HEK293 (cell line): ENCODE results near the gene RDX.

Source experiments
- CTCF ChIA-PET: fragments of 350-600 bp; formaldehyde crosslinking; extraction: SDS; loops from one replicate; lab custom pipeline; 2021; ENCODE audit warnings: antibody characterized with exemption; lab: Yijun Ruan, JAX
- POLR2A ChIA-PET: fragments of 300-600 bp; formaldehyde crosslinking; extraction: SDS; loops from one replicate; lab custom pipeline; 2020; ENCODE audit warnings: antibody characterized with exemption, inconsistent platforms; lab: Yijun Ruan, JAX
- H3K27ac ChIP-seq: fragments of 200-500 bp; sonication (Bioruptor generic); 2 replicates; pipeline ENCODE4 v1.5.1; 2014; ENCODE audit warnings: low read depth, low read length, control low read depth, inconsistent platforms; ENCODE audit errors: extremely low read depth
- H3K36me3 ChIP-seq, 2 experiments: fragments of 200-500 bp in 1 of 2; sonication (Bioruptor generic) in 1 of 2; 1 replicate in 1 of 2; 2 replicates in 1 of 2; pipeline ENCODE4 v1.5.1; 2014 to 2017; ENCODE audit warnings: inconsistent platforms in 2 of 2, low read length in 2 of 2; ENCODE audit not compliant: control insufficient read depth in 2 of 2, insufficient read depth in 1 of 2
- H3K4me1 ChIP-seq: fragments of 200-500 bp; sonication (Bioruptor generic); 2 replicates; pipeline ENCODE4 v1.5.1; 2014; ENCODE audit warnings: mild to moderate bottlenecking, low read length, inconsistent platforms; ENCODE audit not compliant: control insufficient read depth, insufficient read depth
- H3K4me3 ChIP-seq: 2 replicates; pipeline ENCODE4 v1.5.1; 2011; ENCODE audit warnings: low read depth, mild to moderate bottlenecking, control low read depth, low read length, moderate library complexity
- H3K9me3 ChIP-seq: fragments of 200-500 bp; sonication (Bioruptor generic); 2 replicates; pipeline ENCODE4 v1.5.1; 2014; ENCODE audit warnings: low read depth, low read length, inconsistent platforms; ENCODE audit not compliant: control insufficient read depth, insufficient read depth
- FEZF1 ChIP-seq: fragments of 450-650 bp; formaldehyde crosslinking; IDR thresholded peaks from 2 replicates; pipeline ENCODE4 v1.5.1; 2016; ENCODE audit warnings: missing biosample characterization, missing genetic modification characterization
- GLI2 ChIP-seq: fragments of 450-650 bp; formaldehyde crosslinking; IDR thresholded peaks from 2 replicates; pipeline ENCODE4; 2017; ENCODE audit warnings: missing biosample characterization, missing genetic modification characterization, low read depth, borderline replicate concordance
- KLF8 ChIP-seq: fragments of 450-650 bp; formaldehyde crosslinking; IDR thresholded peaks from 2 replicates; pipeline ENCODE4 v1.5.1; 2016; ENCODE audit warnings: missing biosample characterization, missing genetic modification characterization
- MEIS1 ChIP-seq: sonication (generic); formaldehyde crosslinking; IDR thresholded peaks from 2 replicates; pipeline ENCODE4 v1.8.1; 2022; ENCODE audit warnings: missing genetic modification reagents, mild to moderate bottlenecking, borderline replicate concordance
- SP2 ChIP-seq: fragments of 450-650 bp; formaldehyde crosslinking; IDR thresholded peaks from 2 replicates; pipeline ENCODE4 v1.5.1; 2016; ENCODE audit warnings: missing biosample characterization, missing genetic modification characterization
- ZBTB48 ChIP-seq: fragments of 450-650 bp; formaldehyde crosslinking; IDR thresholded peaks from 2 replicates; pipeline ENCODE4 v1.5.1; 2016; ENCODE audit warnings: missing biosample characterization, missing genetic modification characterization
- ZBTB8A ChIP-seq: fragments of 450-650 bp; formaldehyde crosslinking; IDR thresholded peaks from 2 replicates; pipeline ENCODE4 v1.5.1; 2016; ENCODE audit warnings: missing biosample characterization, missing genetic modification characterization
- ZFP37 ChIP-seq: fragments of 450-650 bp; formaldehyde crosslinking; IDR thresholded peaks from 2 replicates; pipeline ENCODE4 v1.5.1; 2016; ENCODE audit warnings: missing biosample characterization, missing genetic modification characterization
- ZFP41 ChIP-seq: fragments of 450-650 bp; formaldehyde crosslinking; IDR thresholded peaks from 2 replicates; pipeline ENCODE4 v1.5.1; 2016; ENCODE audit warnings: missing biosample characterization, missing genetic modification characterization, borderline replicate concordance
- ZNF155 ChIP-seq: fragments of 450-650 bp; formaldehyde crosslinking; IDR thresholded peaks from 2 replicates; pipeline ENCODE4 v1.5.1; 2016; ENCODE audit warnings: missing biosample characterization, missing genetic modification characterization
- ZNF169 ChIP-seq: fragments of 450-650 bp; formaldehyde crosslinking; IDR thresholded peaks from 2 replicates; pipeline ENCODE4 v1.5.1; 2016; ENCODE audit warnings: missing biosample characterization, missing genetic modification characterization
- ZNF211 ChIP-seq: fragments of 450-650 bp; formaldehyde crosslinking; IDR thresholded peaks from 2 replicates; pipeline ENCODE4 v1.5.1; 2016; ENCODE audit warnings: low read depth, missing biosample characterization, missing genetic modification characterization
- ZNF248 ChIP-seq: fragments of 450-650 bp; formaldehyde crosslinking; IDR thresholded peaks from 2 replicates; pipeline ENCODE4 v1.5.1; 2017; ENCODE audit warnings: missing biosample characterization, missing genetic modification characterization
- ZNF48 ChIP-seq: fragments of 450-650 bp; formaldehyde crosslinking; IDR thresholded peaks from 2 replicates; pipeline ENCODE4 v1.5.1; 2016; ENCODE audit warnings: missing biosample characterization, missing genetic modification characterization
- ZNF488 ChIP-seq: fragments of 450-650 bp; formaldehyde crosslinking; IDR thresholded peaks from 2 replicates; pipeline ENCODE4 v1.5.1; 2016; ENCODE audit warnings: missing biosample characterization, missing genetic modification characterization
- ZNF514 ChIP-seq: fragments of 450-650 bp; formaldehyde crosslinking; IDR thresholded peaks from 2 replicates; pipeline ENCODE4 v1.5.1; 2016; ENCODE audit warnings: missing biosample characterization, missing genetic modification characterization
- ZNF600 ChIP-seq: fragments of 450-650 bp; formaldehyde crosslinking; IDR thresholded peaks from 2 replicates; pipeline ENCODE4 v1.5.1; 2016; ENCODE audit warnings: missing biosample characterization, missing genetic modification characterization
- ZNF629 ChIP-seq: fragments of 450-650 bp; formaldehyde crosslinking; IDR thresholded peaks from 2 replicates; pipeline ENCODE4 v1.5.1; 2017; ENCODE audit warnings: missing biosample characterization, missing genetic modification characterization
- TF ChIP-seq, protein P1 (sequence below): fragments of 450-650 bp; formaldehyde crosslinking; IDR thresholded peaks from 2 replicates; pipeline ENCODE4 v1.5.1; 2016; ENCODE audit warnings: missing biosample characterization, missing genetic modification characterization
- TF ChIP-seq, protein P2 (sequence below): fragments of 450-650 bp; formaldehyde crosslinking; IDR thresholded peaks from 2 replicates; pipeline ENCODE4 v1.5.1; 2016; ENCODE audit warnings: missing biosample characterization, missing genetic modification characterization

Gene RDX

DNA sequence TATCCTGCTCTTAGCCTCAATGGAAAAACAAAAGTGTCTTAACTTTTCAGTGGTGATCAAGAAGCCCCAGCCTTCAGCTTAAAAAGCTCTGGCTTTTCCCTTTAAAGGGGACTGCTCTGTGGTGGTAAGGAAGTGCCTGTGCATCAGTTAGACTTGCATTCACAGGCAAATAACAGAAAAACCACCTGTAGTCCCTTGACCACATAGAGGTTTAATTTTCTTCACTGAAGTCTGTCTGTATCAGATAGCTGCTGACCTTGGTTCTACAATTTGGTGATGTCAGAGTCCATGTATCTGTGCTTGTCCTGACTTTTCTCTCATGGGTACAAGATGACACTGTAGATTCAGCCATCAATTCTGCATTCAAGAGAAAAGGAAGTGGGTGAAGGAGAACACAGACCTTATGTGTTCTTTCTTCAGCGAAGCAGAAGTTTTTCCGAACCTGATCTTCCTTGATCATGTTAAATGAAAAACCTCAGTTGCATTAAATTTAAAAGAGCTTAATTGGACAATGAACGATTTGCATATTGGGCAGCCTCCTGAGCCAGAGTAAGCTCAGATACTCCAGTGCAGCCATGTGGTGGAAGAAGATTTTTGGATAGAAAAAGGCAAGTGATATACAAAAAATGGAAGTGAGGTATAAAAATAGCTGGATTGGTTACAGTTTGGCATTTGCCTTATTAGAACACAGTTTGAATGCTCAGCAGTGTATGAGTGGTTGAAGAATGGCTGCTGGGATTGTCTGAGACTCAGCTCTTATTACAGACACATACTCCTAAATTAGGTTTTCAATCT is 43.2 kb upstream of the RDX start (continued):
- TF ChIP-seq ZNF48 (tag by site-specific recombination) (no peak), ZNF600 (no peak), ZBTB48 (tag by site-specific recombination) (no peak), ZNF155 (no peak), SP2 (tag by site-specific recombination) (no peak)
- TF ChIP-seq, protein P1, sequence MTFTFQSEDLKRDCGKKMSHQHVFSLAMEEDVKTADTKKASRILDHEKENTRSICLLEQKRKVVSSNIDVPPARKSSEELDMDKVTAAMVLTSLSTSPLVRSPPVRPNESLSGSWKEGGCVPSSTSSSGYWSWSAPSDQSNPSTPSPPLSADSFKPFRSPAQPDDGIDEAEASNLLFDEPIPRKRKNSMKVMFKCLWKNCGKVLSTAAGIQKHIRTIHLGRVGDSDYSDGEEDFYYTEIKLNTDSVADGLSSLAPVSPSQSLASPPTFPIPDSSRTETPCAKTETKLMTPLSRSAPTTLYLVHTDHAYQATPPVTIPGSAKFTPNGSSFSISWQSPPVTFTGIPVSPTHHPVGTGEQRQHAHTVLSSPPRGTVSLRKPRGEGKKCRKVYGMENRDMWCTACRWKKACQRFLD, result no peak

- no peak overlapping the region for H3K27ac ChIP-seq
- H3K36me3 ChIP-seq, result no peaks in the 10 kb centered on the region
- TF ChIP-seq ZFP37 (tag by site-specific recombination) (no peak), ZNF248 (tag by site-specific recombination) (no peak)
- TF ChIP-seq, protein P2, sequence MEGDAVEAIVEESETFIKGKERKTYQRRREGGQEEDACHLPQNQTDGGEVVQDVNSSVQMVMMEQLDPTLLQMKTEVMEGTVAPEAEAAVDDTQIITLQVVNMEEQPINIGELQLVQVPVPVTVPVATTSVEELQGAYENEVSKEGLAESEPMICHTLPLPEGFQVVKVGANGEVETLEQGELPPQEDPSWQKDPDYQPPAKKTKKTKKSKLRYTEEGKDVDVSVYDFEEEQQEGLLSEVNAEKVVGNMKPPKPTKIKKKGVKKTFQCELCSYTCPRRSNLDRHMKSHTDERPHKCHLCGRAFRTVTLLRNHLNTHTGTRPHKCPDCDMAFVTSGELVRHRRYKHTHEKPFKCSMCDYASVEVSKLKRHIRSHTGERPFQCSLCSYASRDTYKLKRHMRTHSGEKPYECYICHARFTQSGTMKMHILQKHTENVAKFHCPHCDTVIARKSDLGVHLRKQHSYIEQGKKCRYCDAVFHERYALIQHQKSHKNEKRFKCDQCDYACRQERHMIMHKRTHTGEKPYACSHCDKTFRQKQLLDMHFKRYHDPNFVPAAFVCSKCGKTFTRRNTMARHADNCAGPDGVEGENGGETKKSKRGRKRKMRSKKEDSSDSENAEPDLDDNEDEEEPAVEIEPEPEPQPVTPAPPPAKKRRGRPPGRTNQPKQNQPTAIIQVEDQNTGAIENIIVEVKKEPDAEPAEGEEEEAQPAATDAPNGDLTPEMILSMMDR (tag by site-specific recombination), result no peak
- TF ChIP-seq, all 188 proteins: peak for 0
- H3K4me3 ChIP-seq, result no peak overlapping the region
- no peaks in the 10 kb centered on the region for H3K4me1 ChIP-seq
- ChIA-PET CTCF (interaction anchor here (0.6 to 1.3 kb wide), 3 partner anchors 20 to 27 kb away, joined by 3 read pairs; no protein-coding TSS in a partner anchor), POLR2A (no interaction called here)
- H3K9me3 ChIP-seq, result no peaks in the 10 kb centered on the region
Measured at GRCh38 chr11:110338684-110339083, 42.3 kb upstream of the RDX start.

DNA sequence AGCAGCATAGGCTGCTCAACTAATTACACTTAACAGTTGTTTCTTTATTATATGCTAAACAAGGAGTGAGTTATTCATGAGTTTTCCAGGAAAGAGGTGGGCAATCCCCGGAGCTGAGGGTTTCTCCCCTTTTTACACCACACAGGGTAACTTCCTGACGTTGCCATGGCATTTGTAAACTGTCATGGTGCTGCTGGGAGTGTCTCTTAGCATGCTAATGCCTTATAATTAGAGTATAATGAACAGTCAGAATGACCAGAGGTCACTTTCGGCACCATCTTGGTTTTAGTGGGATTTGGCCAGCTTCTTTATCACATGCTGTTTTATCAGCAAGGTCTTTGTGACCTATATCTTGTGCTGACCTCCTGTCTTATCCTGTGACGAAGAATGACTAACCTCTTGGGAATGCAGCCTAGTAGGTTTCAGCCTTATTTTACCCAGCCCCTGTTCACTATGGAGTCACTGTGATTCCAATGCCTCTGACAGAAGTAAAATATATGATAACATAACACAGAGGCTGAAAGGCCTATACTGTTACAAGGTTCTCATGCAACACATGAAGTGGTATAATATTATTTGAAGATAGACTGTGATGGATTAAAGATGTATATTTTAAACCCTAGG is 41.3 kb upstream of the RDX start:
- no peaks in the 10 kb centered on the region for H3K9me3 ChIP-seq
- CTCF ChIA-PET, result interaction anchor here (0.6 kb wide), 1 partner anchor 26 kb away, joined by 3 read pairs; no protein-coding TSS in a partner anchor
- TF ChIP-seq KLF8 (no peak), ZFP41 (tag by site-specific recombination) (no peak), FEZF1 (tag by site-specific recombination) (no peak), ZNF488 (no peak), ZNF211 (no peak), MEIS1 (CRISPR knock-in tag) (no peak), GLI2 (tag by site-specific recombination) (no peak), ZNF169 (no peak), ZBTB8A (no peak), ZNF629 (tag by site-specific recombination) (no peak), ZNF514 (no peak)
- H3K36me3 ChIP-seq, result no peaks in the 10 kb centered on the region
- no peak overlapping the region for H3K27ac ChIP-seq
- no peaks in the 10 kb centered on the region for H3K4me1 ChIP-seq
- POLR2A ChIA-PET, result no interaction called here
- no peak overlapping the region for H3K4me3 ChIP-seq
